Erythroblast (primary cell): ENCODE data around the gene GPAT3.

Experiments
- GATA1 ChIP-seq: IDR thresholded peaks from 2 replicates; pipeline ENCODE4 v1.6.1; 2011; ENCODE audit warnings: low read depth, mild to moderate bottlenecking, control low read depth, low read length, moderate library complexity
- POLR2A ChIP-seq: IDR thresholded peaks from 2 replicates; pipeline ENCODE4 v1.6.1; 2011; ENCODE audit warnings: mild to moderate bottlenecking, low read length

GRCh38 chr4:83613994-83614393 is 78.1 kb downstream of the GPAT3 start:
- TF ChIP-seq POLR2A (no peak), GATA1 (no peak)
